HepG2 (cell line): ENCODE measurements around the gene RAI14.

Source experiments
- CEBPG ChIP-seq: IDR thresholded peaks from 2 replicates; pipeline ENCODE4 v1.6.1; 2016
- POLR2G ChIP-seq: fragments of 200-400 bp; formaldehyde crosslinking; IDR thresholded peaks from 2 replicates; pipeline ENCODE4 v1.6.1; 2018; ENCODE audit warnings: mild to moderate bottlenecking, low read depth, low read length, moderate library complexity
- RAD21 ChIP-seq: fragments of 450-650 bp; formaldehyde crosslinking; IDR thresholded peaks from 2 replicates; pipeline ENCODE4 v1.5.0; 2020; ENCODE audit warnings: mild to moderate bottlenecking
- ZNF580 ChIP-seq: IDR thresholded peaks from 2 replicates; pipeline ENCODE4 v1.6.1; 2016; ENCODE audit warnings: low read depth, borderline replicate concordance

GRCh38 chr5:34844106-34844505 lies 188.0 kb downstream of the RAI14 start:
- TF ChIP-seq ZNF580 (CRISPR knock-in tag) (no peak), POLR2G (no peak), CEBPG (CRISPR knock-in tag) (no peak), RAD21 (CRISPR knock-in tag) (no peak)
